Measurements from ENCODE around the gene MB. TPM values are rescaled to one million over a fixed set of nuclear protein-coding genes. Genes with fewer than 3 reads are reported as not detected.
"Not testable (repeated sequence)": the region's sequence is repeated elsewhere in the genome, so short reads cannot be mapped to it uniquely, and the experiment has no call there.

Gene MB
- total and polyA plus RNA-seq, 12 donors = 0.35 to 32.8 (median 2.0) TPM

GRCh38 chr22:35625763-35626432 lies 8.8 kb upstream of the MB start:
- no peak for TF ChIP-seq POLR2A (IDR thresholded peaks at IDR 0.05)
- TF ChIP-seq, protein P1, sequence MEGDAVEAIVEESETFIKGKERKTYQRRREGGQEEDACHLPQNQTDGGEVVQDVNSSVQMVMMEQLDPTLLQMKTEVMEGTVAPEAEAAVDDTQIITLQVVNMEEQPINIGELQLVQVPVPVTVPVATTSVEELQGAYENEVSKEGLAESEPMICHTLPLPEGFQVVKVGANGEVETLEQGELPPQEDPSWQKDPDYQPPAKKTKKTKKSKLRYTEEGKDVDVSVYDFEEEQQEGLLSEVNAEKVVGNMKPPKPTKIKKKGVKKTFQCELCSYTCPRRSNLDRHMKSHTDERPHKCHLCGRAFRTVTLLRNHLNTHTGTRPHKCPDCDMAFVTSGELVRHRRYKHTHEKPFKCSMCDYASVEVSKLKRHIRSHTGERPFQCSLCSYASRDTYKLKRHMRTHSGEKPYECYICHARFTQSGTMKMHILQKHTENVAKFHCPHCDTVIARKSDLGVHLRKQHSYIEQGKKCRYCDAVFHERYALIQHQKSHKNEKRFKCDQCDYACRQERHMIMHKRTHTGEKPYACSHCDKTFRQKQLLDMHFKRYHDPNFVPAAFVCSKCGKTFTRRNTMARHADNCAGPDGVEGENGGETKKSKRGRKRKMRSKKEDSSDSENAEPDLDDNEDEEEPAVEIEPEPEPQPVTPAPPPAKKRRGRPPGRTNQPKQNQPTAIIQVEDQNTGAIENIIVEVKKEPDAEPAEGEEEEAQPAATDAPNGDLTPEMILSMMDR (IDR thresholded peaks at IDR 0.05) = no peak
- Histone ChIP-seq H3K27me3 (no peaks in the 10 kb centered on the region), H3K4me1 (replicated peaks in 1 of 2) (peaks cover 0 to 13% of the 10 kb centered on the region in 2 donors), H3K36me3 (replicated peaks in 1 of 2) (no peaks in the 10 kb centered on the region), H3K4me3 (no peak overlapping the region), H3K9me3 (replicated peaks in 1 of 3) (no peaks in the 10 kb centered on the region), H3K27ac (no peak overlapping the region)
- DNase-seq = peak in 2 of 7 donors; percentile 32 to 45
- intact Hi-C loops (cut with DNase I) = loop anchor here (2.0 to 10.0 kb wide), 4 partner anchors 211 to 499 kb away; no protein-coding TSS in a partner anchor
- 44 to 55% (median 52%) methylated on average over 10 of the region's 10 CpGs for WGBS, 4 donors

GRCh38 chr22:35624547-35624946 lies 7.4 kb upstream of the MB start:
- TF ChIP-seq, protein P1 (IDR thresholded peaks at IDR 0.05) = no peak
- H3K27me3 ChIP-seq = no peaks in the 10 kb centered on the region
- DNase-seq = no peak
- intact Hi-C loops (cut with DNase I) = loop anchor here (5.0 to 10.0 kb wide), 2 partner anchors 272 to 500 kb away; no protein-coding TSS in a partner anchor
- no peaks in the 10 kb centered on the region for H3K36me3 ChIP-seq (replicated peaks in 1 of 2)
- H3K4me3 ChIP-seq = no peak overlapping the region
- H3K9me3 ChIP-seq (replicated peaks in 1 of 3) = no peaks in the 10 kb centered on the region
- H3K27ac ChIP-seq = no peak overlapping the region
- peaks cover 0 to 13% of the 10 kb centered on the region in 2 donors for H3K4me1 ChIP-seq (replicated peaks in 1 of 2)
- WGBS, 4 donors = 74 to 92% (median 89%) methylated on average over 6 of the region's 6 CpGs

DNA sequence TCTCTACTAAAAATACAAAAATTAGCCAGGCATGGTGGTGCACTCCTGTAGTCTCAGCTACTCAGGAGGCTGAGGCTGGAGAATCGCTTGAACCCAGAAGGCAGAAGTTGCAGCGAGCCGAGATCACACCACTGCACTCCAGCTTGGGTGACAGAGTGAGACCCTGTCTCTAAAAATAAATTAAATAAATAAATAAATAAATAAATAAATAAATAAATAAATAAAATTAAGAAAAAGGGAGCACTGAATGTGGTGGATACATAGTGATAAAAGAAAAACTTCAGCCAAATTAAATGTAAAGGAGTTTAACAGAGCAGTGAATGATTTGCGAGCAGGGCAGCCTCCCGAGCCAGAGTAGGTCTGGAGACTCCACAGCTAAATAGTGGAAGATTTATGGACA lies 6.8 kb upstream of the MB start:
- not testable (repeated sequence) for H3K27ac ChIP-seq

DNA sequence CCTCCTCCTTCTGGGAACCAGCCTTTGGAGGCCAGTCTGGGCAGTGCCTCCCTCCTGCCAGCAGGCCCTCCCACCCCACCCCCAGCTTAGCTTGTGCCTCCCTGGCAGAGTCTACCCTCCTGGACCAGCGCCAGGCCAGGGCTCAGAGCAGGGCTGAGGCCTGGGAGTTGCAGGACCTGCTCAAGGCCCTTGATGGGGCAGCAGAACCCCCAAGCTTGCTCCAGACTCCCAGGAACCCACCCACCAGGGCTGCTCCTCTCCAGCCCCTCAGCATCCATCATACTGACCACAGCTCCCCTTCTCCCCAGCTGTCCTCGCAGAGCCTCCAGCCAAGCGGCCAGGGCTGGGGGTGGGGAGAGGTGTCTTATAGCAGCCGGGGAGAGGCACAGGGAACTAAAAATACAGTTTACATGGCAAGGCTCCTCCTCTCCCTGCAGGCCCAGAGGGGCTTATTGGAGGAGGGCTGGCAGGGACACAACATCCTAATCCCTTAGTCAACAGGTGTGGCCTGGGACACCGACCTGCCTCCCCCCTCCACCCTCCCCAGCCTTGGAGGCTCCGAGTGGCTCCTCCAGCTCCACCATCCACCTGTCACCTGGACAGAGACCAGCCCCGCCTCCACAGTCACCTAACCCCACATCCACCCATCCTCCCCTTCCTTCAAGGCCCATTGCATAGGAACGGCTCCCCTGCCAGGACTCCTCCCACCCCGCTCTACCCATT lies 5.2 kb upstream of the MB start:
- Histone ChIP-seq H3K4me3 (no peak overlapping the region), H3K36me3 (replicated peaks in 1 of 2) (no peaks in the 10 kb centered on the region), H3K27me3 (no peaks in the 10 kb centered on the region), H3K4me1 (replicated peaks in 1 of 2) (peaks cover 0 to 13% of the 10 kb centered on the region in 2 donors), H3K9me3 (replicated peaks in 1 of 3) (no peaks in the 10 kb centered on the region), H3K27ac (peak overlapping the region in 1 of 5 donors; percentile 22)
- 57 to 68% (median 66%) methylated on average over 6 to 9 of the region's 9 CpGs for WGBS, 4 donors
- DNase-seq = peak; percentile 43 to 67 (median 51)
- intact Hi-C loops (cut with DNase I) = loop anchor here (2.0 to 10.0 kb wide), 3 partner anchors 192 to 502 kb away; no protein-coding TSS in a partner anchor
- TF ChIP-seq POLR2A (IDR thresholded peaks at IDR 0.05) = no peak
- TF ChIP-seq, protein P1 (IDR thresholded peaks at IDR 0.05) = no peak

More for the DNA sequence above, 6.8 kb upstream of the MB start:
- H3K9me3 ChIP-seq (replicated peaks in 1 of 3); H3K36me3 ChIP-seq (replicated peaks in 1 of 2); DNase-seq; H3K27me3 ChIP-seq; H3K4me3 ChIP-seq: not testable (repeated sequence)
- intact Hi-C loops (cut with DNase I) = loop anchor here (2.0 to 10.0 kb wide), 3 partner anchors 193 to 501 kb away; no protein-coding TSS in a partner anchor
- peaks cover 0 to 13% of the 10 kb centered on the region in 2 donors for H3K4me1 ChIP-seq (replicated peaks in 1 of 2)
- WGBS, 4 donors = 84 to 94% (median 85%) methylated on average over 5 of the region's 5 CpGs
